Islet precursor cell (in vitro differentiated cells): ENCODE results near the gene TMEM108.

Experiments
- DNase-seq: peaks from one replicate; pipeline ENCODE4 v3.0.0-alpha.2; 2018

Gene TMEM108

DNA sequence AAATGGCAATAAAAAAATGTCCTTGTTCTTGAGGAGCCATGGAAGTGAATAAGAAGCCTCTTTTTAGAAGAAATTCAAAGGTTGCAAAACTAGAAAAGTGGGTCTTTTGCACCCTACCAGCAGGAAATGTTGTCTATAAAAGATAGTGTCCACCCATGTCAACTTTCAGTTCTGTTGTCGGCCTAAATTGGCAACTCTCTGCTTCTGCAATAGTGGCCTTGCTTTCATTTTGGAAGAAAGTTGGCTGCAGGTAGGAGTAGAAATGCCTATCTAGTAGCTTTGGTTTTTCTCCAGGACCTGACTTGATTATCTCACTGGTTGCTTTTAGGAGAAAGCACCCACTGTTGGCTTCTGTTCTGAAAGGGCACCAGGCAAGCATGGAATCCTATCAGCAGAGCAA lies 85.4 kb downstream of the TMEM108 start:
- no peak for DNase-seq

DNA sequence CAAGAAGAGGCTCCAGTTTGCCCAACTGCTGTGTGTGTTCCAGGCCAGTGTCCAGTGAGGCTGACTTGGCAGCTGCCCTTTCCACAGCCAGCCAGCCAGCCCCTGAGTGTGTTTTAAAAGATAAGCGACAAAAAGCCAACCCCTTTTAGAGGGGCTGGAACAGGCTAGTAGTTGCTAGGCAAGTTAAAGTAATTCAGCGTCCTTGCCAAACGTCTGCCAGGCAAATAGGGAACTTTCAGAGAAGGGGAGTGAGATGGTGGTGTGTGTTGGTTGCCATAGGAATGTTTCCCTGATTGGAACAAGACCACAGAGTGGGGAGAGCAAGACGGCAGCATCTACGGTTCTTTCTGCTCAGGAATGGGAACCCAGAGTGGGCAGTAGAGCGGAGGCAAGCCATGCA lies 86.3 kb downstream of the TMEM108 start:
- DNase-seq = peak; percentile 69

DNA sequence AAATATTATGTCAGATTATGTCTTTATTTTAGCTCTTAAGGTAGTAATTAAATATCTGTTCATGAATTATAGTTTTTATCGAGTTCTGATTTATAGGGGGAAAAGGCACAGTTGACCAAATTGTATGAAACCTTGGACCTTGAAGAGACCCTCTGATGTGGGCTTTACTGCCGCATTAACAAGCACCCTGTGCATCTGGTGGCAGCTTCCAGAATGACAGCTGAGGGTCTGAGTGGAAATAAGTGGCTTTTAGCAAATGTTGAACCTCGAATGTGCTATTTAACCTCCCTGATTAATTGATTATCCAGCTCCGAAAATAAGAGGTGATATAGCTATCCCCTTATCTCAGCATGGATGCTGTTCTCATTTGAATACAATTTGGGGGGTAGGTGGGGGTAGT lies 87.0 kb downstream of the TMEM108 start:
- DNase-seq = no peak

- no peak for DNase-seq
Observed at GRCh38 chr3:133125802-133126201, 87.6 kb downstream of the TMEM108 start.

DNA sequence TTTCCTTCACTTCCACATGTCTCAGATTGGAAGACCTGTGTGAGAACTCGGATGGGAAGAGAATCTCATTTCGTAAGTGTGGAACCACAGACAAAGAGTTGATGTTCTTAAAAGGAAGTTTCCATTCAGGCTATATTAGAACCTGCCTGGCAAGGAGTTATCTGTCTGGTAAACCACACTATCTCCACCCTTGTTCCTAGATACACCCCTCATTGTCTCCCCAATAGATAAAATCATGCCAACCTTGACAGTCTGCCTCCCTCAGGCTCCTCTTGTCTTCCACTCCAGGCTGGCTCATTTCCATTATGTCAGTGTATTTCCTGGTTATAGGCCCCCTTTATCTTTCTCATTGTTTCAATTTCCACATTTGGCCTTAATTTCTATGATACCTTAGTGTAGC lies 89.2 kb downstream of the TMEM108 start:
- DNase-seq = no peak

DNA sequence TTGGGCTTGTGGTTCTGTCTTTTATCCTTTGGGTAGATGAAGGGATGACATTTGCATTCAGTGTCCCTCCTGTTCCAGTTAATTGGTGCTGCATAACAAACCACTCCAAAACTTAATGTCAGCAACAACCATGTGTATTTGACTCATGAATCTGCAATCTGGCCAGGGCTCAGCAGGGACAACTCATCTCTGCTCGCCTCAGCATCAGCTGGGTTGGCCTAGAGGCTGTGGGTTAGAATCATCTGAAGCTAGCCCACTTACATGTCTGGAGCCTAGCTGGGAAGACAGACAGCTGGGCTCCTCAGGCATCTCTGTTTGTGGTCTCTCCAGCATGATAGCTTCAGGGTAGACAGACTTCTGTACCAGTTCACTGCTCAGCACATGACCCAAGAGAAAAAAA lies 92.0 kb downstream of the TMEM108 start:
- DNase-seq = peak; percentile 84

GRCh38 chr3:133135306-133135705 lies 97.1 kb downstream of the TMEM108 start:
- DNase-seq = no peak

DNA sequence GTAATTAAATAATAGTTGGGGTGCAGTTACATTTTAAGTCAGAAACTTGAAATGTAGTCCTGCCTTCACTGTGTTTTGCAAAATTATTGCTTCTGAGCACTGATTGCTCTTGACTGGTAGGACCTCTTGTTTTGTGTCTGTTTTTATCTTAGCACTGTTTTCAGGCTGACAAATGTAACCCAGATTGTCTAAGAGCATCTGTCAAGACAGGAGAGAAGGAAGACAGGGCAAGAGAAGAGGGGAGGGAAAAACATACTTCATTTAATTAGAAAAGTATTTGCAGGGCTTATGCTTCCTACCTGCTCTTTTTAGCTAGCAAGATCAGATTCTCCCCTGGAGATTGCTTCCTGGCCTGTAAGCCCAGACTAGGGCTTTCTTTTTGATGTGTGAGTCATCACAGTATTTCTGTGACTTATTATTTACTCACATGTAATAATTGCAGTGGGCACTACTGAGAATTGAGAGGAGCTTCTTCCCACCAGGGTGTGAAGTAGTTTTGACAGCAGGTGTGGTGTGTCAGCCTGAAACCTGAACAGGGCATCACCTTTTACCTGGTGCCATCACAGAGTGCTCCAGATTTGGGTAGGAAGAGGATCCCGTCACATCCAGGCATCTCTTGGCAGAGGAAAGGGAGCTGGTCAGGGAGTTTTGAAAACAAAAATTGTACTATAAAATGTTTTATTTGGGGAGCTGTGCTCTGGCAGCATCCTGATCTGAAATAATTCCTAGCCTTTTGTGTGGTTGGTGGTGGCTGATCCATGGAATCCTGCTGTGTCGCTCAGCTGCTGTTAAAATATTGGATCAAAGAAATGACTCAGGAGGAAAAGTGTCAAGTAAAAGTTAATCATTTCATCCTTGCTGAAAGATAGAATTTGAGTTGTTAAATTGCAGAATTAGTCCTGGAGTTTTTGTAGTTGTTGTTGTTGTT lies 98.2 kb downstream of the TMEM108 start:
- no peak for DNase-seq

DNA sequence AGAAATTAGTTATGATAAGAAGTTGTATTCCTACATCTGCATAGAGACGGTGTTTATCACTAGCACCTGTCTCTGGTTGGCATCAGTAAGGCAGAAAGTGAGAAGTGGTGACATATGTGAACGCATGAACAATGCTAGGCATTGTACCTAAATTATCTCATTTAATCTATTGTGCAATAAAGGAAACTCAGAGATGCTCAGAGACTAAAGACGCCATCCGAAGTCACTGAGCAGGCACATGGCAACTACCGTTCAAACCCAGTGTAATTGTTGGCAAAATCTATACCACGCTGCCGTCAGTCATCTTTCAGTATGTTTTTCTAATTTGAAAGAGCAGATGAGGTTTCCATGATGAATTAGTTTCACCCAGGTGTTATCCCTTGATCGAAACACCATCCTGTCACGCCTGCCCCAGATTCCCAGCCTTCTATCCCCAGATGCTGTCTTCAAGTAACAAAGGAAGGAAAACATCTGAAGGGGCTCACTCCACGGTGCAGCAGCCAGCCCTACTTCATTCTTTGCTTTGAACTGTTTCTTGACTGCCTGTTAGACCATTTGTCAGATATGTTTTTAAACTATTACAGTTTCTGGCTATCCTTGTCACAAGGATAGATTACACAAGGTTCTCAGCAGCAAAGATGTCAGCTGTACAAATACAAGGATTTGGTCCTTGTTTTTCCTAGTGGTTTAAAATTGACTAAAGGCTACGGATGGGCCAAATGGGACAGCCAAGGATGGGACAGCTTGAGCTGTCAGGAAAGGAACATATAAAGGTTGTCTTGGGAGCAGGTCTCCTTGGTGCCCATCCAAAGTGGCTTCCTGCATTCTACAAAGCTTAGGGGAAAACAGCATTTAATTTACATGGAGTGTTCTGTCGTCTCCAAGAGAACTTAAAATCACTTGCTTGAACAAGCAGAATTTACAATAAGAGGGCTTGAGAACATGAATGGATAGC lies 99.1 kb downstream of the TMEM108 start:
- no peak for DNase-seq

GRCh38 chr3:133138017-133138416 lies 99.8 kb downstream of the TMEM108 start:
- DNase-seq = no peak

DNA sequence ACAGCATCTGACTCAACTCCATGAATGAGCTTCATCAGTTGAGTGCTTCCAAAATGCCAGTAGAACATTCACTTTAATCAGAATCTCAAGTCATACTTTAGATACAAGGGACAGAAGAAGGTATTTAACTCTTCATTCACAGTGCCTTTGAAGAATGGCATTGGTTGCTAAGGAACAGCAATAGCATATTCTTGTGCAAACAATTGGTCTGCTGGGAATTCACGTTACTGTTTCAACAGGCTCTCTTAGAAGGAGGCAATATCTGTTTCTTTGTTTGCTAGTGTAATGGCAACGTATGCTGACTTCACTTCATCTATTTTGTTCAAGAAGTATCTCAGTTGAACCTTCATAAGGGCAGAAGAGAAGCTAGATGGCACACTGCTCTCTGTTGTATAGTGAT lies 113.9 kb downstream of the TMEM108 start:
- no peak for DNase-seq

DNA sequence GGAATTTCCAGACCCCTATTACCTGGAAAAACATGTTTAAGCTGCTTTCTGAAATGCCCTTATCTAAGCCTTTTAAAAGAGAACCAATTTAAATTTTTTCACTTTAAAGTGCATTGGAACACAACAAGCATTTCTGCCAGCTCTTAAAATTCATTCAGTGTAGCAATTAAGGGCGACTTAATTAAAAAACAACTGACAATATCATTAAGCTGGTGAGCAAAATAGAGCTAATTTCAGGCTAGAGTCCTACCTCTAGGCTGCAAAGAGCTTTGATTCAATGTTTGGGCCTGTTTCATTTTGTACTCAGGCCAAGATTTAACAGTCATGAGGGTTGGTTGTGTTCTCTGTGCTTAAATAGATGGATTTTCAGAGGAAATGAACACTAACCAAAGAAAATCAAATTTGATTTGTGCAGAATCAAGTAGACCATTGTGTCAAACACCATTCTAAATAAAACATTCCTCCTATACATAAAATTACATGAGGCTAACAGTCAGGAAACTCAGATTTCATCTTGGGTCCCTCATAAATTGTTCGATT lies 114.6 kb downstream of the TMEM108 start:
- DNase-seq = no peak

GRCh38 chr3:133153382-133153781 lies 115.2 kb downstream of the TMEM108 start:
- DNase-seq = no peak

DNA sequence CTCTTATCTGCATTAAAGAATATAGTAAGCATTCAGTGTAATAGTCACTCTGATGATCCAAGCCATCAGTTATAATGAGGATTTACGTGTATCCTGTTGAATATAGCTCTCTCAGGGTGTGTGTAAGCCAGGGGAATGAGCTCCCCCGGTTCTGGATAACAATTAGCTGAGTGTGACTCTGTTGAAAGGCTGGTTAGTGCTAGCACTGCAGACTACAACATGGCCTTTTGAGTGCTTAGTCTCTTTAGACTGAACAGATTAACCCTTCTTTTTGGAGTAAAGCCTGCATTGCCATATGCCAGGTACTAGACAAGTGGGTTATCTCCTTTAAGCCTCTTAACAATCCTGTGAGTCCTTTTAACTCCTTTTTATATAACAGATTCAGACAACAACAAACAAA lies 119.5 kb downstream of the TMEM108 start:
- DNase-seq = no peak

GRCh38 chr3:133158686-133159085 lies 120.5 kb downstream of the TMEM108 start:
- DNase-seq = no peak

- no peak for DNase-seq
Observed at GRCh38 chr3:133159498-133160475, 121.6 kb downstream of the TMEM108 start.

- no peak for DNase-seq
Observed at GRCh38 chr3:133161656-133162055, 123.5 kb downstream of the TMEM108 start.

DNA sequence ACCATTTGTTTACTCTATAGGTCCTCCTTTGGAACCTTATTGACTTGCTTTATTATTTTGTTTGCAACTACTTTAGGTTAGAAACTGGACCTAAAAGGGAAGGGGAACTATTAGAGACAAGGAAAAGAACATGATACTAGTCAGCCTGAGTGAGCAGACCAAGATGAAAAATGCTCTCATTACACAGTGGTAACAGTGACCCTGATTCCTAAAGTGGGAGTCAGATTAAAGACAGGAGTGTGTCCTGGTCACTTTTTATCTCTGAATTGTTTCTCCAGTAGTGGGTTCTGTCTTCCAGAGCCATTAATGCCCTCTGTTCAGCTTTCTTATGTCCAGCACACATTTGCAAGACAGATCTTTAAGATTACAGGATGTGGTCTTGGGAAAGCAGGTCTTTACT lies 124.1 kb downstream of the TMEM108 start:
- no peak for DNase-seq

DNA sequence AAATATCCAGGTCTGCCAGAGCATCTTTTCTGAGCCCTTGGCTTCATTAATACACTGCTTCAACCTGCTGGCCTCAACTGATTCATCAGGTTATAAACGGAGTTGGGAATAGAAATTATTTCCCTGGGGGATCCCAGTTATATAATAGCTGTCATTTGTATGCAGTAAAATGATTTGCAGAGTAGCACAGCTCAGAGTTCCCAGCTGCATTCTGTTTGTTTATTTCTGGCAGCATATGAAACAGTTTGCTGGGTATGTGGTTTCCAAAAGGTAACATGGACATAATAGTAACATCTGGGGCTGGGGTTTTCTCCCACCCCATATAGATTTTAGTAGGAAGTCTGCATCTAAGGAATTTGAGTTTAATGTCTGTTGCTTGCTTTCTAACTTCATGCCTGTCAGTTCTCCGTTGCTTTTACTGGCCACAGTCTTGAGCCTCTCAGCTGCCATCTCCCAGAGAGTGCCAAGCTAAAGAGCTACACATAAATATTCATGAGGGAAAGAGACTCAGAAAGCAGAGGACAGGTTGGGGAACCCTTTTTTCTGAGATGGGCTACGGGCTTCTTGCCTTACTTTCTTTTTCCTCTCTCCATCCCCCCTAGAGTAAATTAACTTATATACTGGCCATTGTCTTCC lies 124.6 kb downstream of the TMEM108 start:
- no peak for DNase-seq

GRCh38 chr3:133167340-133168024 lies 129.3 kb downstream of the TMEM108 start:
- DNase-seq = no peak

GRCh38 chr3:133168025-133168401 lies 129.8 kb downstream of the TMEM108 start:
- DNase-seq = no peak
